Left ventricle myocardium inferior (tissue), 1 donor: ENCODE data around the gene HAVCR2. TPM values are rescaled to one million over a fixed set of nuclear protein-coding genes. Genes with fewer than 3 reads are reported as not detected.

Source experiments
- DNase-seq: peaks from one replicate; pipeline ENCODE4 v3.0.0-alpha.2; 2020
- H3K27ac ChIP-seq: fragments of 200-600 bp; replicated peaks from 2 replicates; pipeline ENCODE4 v1.8.0; 2021
- H3K27me3 ChIP-seq: fragments of 200-600 bp; 2 replicates; pipeline ENCODE4 v1.8.0; 2021; ENCODE audit warnings: low read depth
- H3K36me3 ChIP-seq: fragments of 200-600 bp; 2 replicates; pipeline ENCODE4 v1.8.0; 2021
- H3K4me1 ChIP-seq: fragments of 200-600 bp; 2 replicates; pipeline ENCODE4 v1.8.0; 2021
- H3K4me3 ChIP-seq: fragments of 200-600 bp; 2 replicates; pipeline ENCODE4 v1.8.0; 2021; ENCODE audit warnings: mild to moderate bottlenecking, moderate library complexity
- H3K9me3 ChIP-seq: fragments of 200-600 bp; replicated peaks from 2 replicates; pipeline ENCODE4 v1.8.0; 2021
- CTCF ChIP-seq: fragments of 200-600 bp; IDR thresholded peaks from 2 replicates; pipeline ENCODE4 v1.8.0; 2021; ENCODE audit warnings: antibody characterized with exemption, mild to moderate bottlenecking, borderline replicate concordance
- intact Hi-C: fragments of 100-400 bp; cut with micrococcal nuclease; formaldehyde crosslinking; loops from one replicate; pipeline ENCODE4 v1.11.0; 2022
- total RNA-seq: library from RNA; stranded (reverse); fragmentation: NEBNext Ultra II Directional; extraction: Animal tissue kit (Norgen Biotek cat#: 25700); gene quantifications from one replicate; pipeline ENCODE4 v1.2.1, GENCODE V29; 2021
- donor health status: DM: no; HTN: yes; CAD: no; lungs with severe emphysema.

The HAVCR2 gene
- total RNA-seq, 1 donor from 2014 or later = 3.1 TPM

- no peak for DNase-seq
- no peak overlapping the region for H3K27ac ChIP-seq
These were observed 38.9 kb downstream of the HAVCR2 start for GRCh38 chr5:157069949-157070348.

GRCh38 chr5:157068785-157069184, 40.1 kb downstream of the HAVCR2 start:
- Histone ChIP-seq H3K27ac (no peak overlapping the region), H3K27me3 (no peaks in the 10 kb centered on the region), H3K9me3 (no peaks in the 10 kb centered on the region), H3K36me3 (no peaks in the 10 kb centered on the region), H3K4me3 (no peak overlapping the region), H3K4me1 (no peaks in the 10 kb centered on the region)
- DNase-seq = no peak
- TF ChIP-seq CTCF = no peak
- intact Hi-C loops = no loop called here

More at GRCh38 chr5:157069949-157070348, 38.9 kb downstream of the HAVCR2 start:
- Histone ChIP-seq H3K9me3 (no peaks in the 10 kb centered on the region), H3K4me3 (no peak overlapping the region), H3K4me1 (no peaks in the 10 kb centered on the region), H3K27me3 (no peaks in the 10 kb centered on the region), H3K36me3 (no peaks in the 10 kb centered on the region)
- no peak for TF ChIP-seq CTCF
- intact Hi-C loops = no loop called here

- intact Hi-C loops = no loop called here
- TF ChIP-seq CTCF = no peak
- Histone ChIP-seq H3K27me3 (no peaks in the 10 kb centered on the region), H3K36me3 (no peaks in the 10 kb centered on the region), H3K4me3 (no peak overlapping the region), H3K4me1 (no peaks in the 10 kb centered on the region), H3K9me3 (no peaks in the 10 kb centered on the region), H3K27ac (no peak overlapping the region)
- no peak for DNase-seq
These were observed 40.5 kb downstream of the HAVCR2 start for GRCh38 chr5:157068339-157068738.

GRCh38 chr5:157067005-157067404, 41.8 kb downstream of the HAVCR2 start:
- H3K4me1 ChIP-seq = no peaks in the 10 kb centered on the region
- H3K9me3 ChIP-seq = no peaks in the 10 kb centered on the region
- H3K4me3 ChIP-seq = no peak overlapping the region
- no peaks in the 10 kb centered on the region for H3K27me3 ChIP-seq
- H3K27ac ChIP-seq = no peak overlapping the region
- no peaks in the 10 kb centered on the region for H3K36me3 ChIP-seq
- intact Hi-C loops = no loop called here
- DNase-seq = no peak
- TF ChIP-seq CTCF = no peak

- Histone ChIP-seq H3K4me3 (no peak overlapping the region), H3K27me3 (no peaks in the 10 kb centered on the region), H3K9me3 (no peaks in the 10 kb centered on the region), H3K36me3 (no peaks in the 10 kb centered on the region), H3K27ac (no peak overlapping the region), H3K4me1 (no peaks in the 10 kb centered on the region)
- DNase-seq = no peak
- TF ChIP-seq CTCF = no peak
- intact Hi-C loops = no loop called here
These were observed 42.8 kb downstream of the HAVCR2 start for GRCh38 chr5:157066080-157066479.
